CD14-positive monocyte (primary cell): Measurements from ENCODE around the gene OLFM1. TPM values are rescaled to one million over a fixed set of nuclear protein-coding genes. Genes with fewer than 3 reads are reported as not detected.

Experiments used
- DNase-seq, 3 donors: peaks; one replicate each; pipeline ENCODE4 v3.0.0-alpha.2; 2011 to 2022
- H2AFZ ChIP-seq: 2 replicates; pipeline ENCODE4 v1.6.0; 2012; ENCODE audit warnings: mild to moderate bottlenecking, low read depth, low read length, inconsistent platforms; ENCODE audit not compliant: insufficient read depth, poor library complexity, severe bottlenecking
- H3K27ac ChIP-seq, 2 donors: 1 replicate in 1 of 2; 2 replicates in 1 of 2; pipeline ENCODE4 v1.5.1; 2012 to 2013; ENCODE audit warnings: low read length in 2 of 2, control low read depth in 1 of 2, inconsistent platforms in 1 of 2, low read depth in 1 of 2, mild to moderate bottlenecking in 1 of 2
- H3K27me3 ChIP-seq, 2 donors: one replicate each; pipeline versions ENCODE4 v1.6.0 to v1.6.1; 2011 to 2013; ENCODE audit warnings: low read length in 2 of 2; ENCODE audit not compliant: control insufficient read depth in 2 of 2, insufficient read depth in 2 of 2
- H3K36me3 ChIP-seq, 2 donors: replicated peaks in 1 of 2; 1 replicate in 1 of 2; 2 replicates in 1 of 2; pipeline versions ENCODE4 v1.5.1 to v1.6.1; 2012 to 2013; ENCODE audit warnings: low read length in 2 of 2, control low read depth in 1 of 2, inconsistent platforms in 1 of 2, mild to moderate bottlenecking in 1 of 2; ENCODE audit not compliant: insufficient read depth in 2 of 2, control insufficient read depth in 1 of 2
- H3K4me1 ChIP-seq, 2 donors: 1 replicate in 1 of 2; 2 replicates in 1 of 2; pipeline versions ENCODE4 v1.5.1 to v1.6.1; 2012 to 2013; ENCODE audit warnings: low read length in 2 of 2, control low read depth in 1 of 2, inconsistent platforms in 1 of 2, mild to moderate bottlenecking in 1 of 2, moderate library complexity in 1 of 2; ENCODE audit not compliant: insufficient read depth in 2 of 2, control insufficient read depth in 1 of 2
- H3K4me2 ChIP-seq: replicated peaks from 2 replicates; pipeline ENCODE3; 2012; ENCODE audit warnings: low read length, moderate library complexity, mild to moderate bottlenecking; ENCODE audit not compliant: poor library complexity, severe bottlenecking; ENCODE audit errors: extremely low read depth
- H3K4me3 ChIP-seq, 3 experiments: fragments of 200-600 bp in 1 of 3; sonication (generic) in 1 of 3; replicated peaks in 1 of 3; 1 replicate in 2 of 3; 2 replicates in 1 of 3; pipeline ENCODE4 v1.5.1; 2011 to 2013; ENCODE audit warnings: low read length in 3 of 3, mild to moderate bottlenecking in 3 of 3, control low read depth in 2 of 3, low read depth in 2 of 3, inconsistent platforms in 1 of 3, moderate library complexity in 1 of 3
- H3K79me2 ChIP-seq: 2 replicates; pipeline ENCODE4 v1.6.0; 2012; ENCODE audit warnings: mild to moderate bottlenecking, control low read depth, inconsistent platforms, low read length, moderate library complexity; ENCODE audit not compliant: insufficient read depth
- H3K9ac ChIP-seq: 2 replicates; pipeline ENCODE4 v1.6.0; 2017; ENCODE audit warnings: low read length, mild to moderate bottlenecking; ENCODE audit not compliant: insufficient read depth, poor library complexity, severe bottlenecking
- H3K9me3 ChIP-seq, 2 donors: replicated peaks in 1 of 2; 1 replicate in 1 of 2; 2 replicates in 1 of 2; pipeline versions ENCODE4 v1.5.1 to v1.6.1; 2012 to 2013; ENCODE audit warnings: low read length in 2 of 2, control low read depth in 1 of 2; ENCODE audit not compliant: control insufficient read depth in 1 of 2, insufficient read depth in 1 of 2
- H4K20me1 ChIP-seq: 2 replicates; pipeline ENCODE4 v1.6.0; 2012; ENCODE audit warnings: mild to moderate bottlenecking, low read length, control low read depth, moderate library complexity; ENCODE audit not compliant: insufficient read depth
- H3K27ac Mint-ChIP-seq, 7 donors: one replicate each; pipeline ENCODE4 v1.8.0; 2020; ENCODE audit warnings: mild to moderate bottlenecking in 7 of 7, mixed read lengths in 7 of 7, moderate library complexity in 6 of 7, inconsistent platforms in 2 of 7
- H3K27me3 Mint-ChIP-seq, 3 donors: one replicate each; pipeline ENCODE4 v1.8.0; 2021 to 2022; ENCODE audit warnings: low read depth in 3 of 3, mild to moderate bottlenecking in 3 of 3, mixed read lengths in 3 of 3, moderate library complexity in 3 of 3, inconsistent platforms in 1 of 3
- H3K36me3 Mint-ChIP-seq, 2 donors: one replicate each; pipeline ENCODE4 v1.8.0; 2020; ENCODE audit warnings: mixed read lengths in 2 of 2, inconsistent platforms in 1 of 2, mild to moderate bottlenecking in 1 of 2
- H3K4me1 Mint-ChIP-seq: one replicate; pipeline ENCODE4 v1.8.0; 2020; ENCODE audit warnings: mild to moderate bottlenecking, mixed read lengths
- H3K4me3 Mint-ChIP-seq, 2 donors: one replicate each; pipeline ENCODE4 v1.8.0; 2020; ENCODE audit warnings: mild to moderate bottlenecking in 2 of 2, mixed read lengths in 2 of 2, moderate library complexity in 1 of 2
- H3K9me3 Mint-ChIP-seq, 7 donors: one replicate each; pipeline ENCODE4 v1.8.0; 2020 to 2022; ENCODE audit warnings: mixed read lengths in 7 of 7, mild to moderate bottlenecking in 6 of 7, moderate library complexity in 6 of 7, inconsistent platforms in 2 of 7
- CTCF ChIP-seq: fragments of 200-600 bp; IDR thresholded peaks from one replicate; pipeline ENCODE4 v1.8.0; 2022; ENCODE audit warnings: antibody characterized with exemption, mild to moderate bottlenecking
- WGBS: methylation state at CpG from one replicate; pipeline ENCODE4 v1.1.5; 2013; ENCODE audit warnings: missing lambda C conversion rate; ENCODE audit not compliant: insufficient coverage; 5-methylcytosine and 5-hydroxymethylcytosine counted together
- intact Hi-C, 2 donors: fragments of 100-400 bp; cut with micrococcal nuclease; formaldehyde crosslinking; loops; one replicate each; pipeline versions ENCODE4 v1.15.0 to v1.15.1; 2023
- polyA plus RNA-seq, 3 donors: library from polyadenylated mRNA; depleted of rRNA in 1 of 3; unstranded in 2 of 3; stranded (reverse) in 1 of 3; fragments of 300-500 nt in 2 of 3; fragments of >200 nt in 1 of 3; fragmentation: Illumina TruSeq in 2 of 3; gene quantifications; 1 replicate in 2 of 3; 2 replicates in 1 of 3; pipeline ENCODE4 v1.2.3, GENCODE V29; 2012 to 2021

OLFM1 gene
- polyA plus RNA-seq, 3 donors = 7.6 to 10.9 (median 9.4) TPM

DNA sequence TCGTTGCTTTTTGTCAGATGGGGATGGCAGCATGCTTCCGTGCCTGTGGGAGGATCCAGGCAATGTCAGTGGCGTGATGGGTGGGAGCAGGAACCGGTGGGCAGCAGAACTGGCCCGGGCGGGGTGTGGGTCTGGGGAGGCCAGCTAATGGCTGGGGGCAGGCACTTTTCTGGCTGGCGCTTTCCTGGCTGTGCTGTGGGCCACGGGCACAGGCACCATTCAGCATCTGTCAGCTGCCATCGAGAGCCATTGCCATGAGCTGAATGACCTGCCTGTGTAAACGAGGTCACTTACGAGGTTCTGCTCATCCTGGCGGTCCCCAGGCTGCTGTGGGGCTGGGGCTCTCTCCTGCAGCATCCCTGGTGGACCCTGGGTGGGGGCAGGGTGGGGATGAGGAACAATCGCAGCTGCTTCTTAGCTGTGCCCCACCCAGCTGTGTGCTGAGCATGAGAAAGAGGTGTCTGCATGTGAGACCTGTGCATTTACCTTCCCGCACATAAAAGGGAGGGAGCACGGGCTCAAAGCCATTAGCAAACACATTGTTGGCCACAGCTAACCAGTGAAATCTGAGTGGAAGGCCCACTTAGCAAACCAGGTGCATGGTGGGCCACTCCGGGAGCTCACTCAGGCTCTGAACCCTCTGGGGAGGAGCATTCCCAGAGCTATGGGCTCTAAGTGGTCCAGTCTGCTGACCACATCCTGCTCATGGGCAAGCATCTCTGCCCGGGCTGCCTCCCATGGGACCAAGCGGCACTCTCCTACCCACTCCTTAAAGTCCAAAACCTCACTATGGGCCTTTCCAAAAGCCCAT lies 41.3 kb upstream of the OLFM1 start:
- H3K9me3 ChIP-seq = no peaks in the 10 kb centered on the region
- no peak for TF ChIP-seq CTCF
- H3K36me3 ChIP-seq = no peaks in the 10 kb centered on the region
- 92% methylated on average over 16 of the region's 18 CpGs for WGBS
- no peaks in the 10 kb centered on the region for H3K79me2 ChIP-seq
- H3K9ac ChIP-seq = no peak overlapping the region
- Mint-ChIP-seq H3K4me3 (no peak overlapping the region), H3K9me3 (no peaks in the 10 kb centered on the region), H3K36me3 (no peaks in the 10 kb centered on the region), H3K27me3 (peaks cover 16 to 20% (median 17%) of the 10 kb centered on the region in 3 donors), H3K4me1 (peaks cover 4% of the 10 kb centered on the region), H3K27ac (no peak overlapping the region)
- DNase-seq = no peak
- H4K20me1 ChIP-seq = no peaks in the 10 kb centered on the region
- no peaks in the 10 kb centered on the region for H3K4me1 ChIP-seq
- no peak overlapping the region for H2AFZ ChIP-seq
- no peak overlapping the region for H3K4me3 ChIP-seq
- H3K4me2 ChIP-seq = no peak overlapping the region
- intact Hi-C loops = no loop called here
- no peak overlapping the region for H3K27ac ChIP-seq
- H3K27me3 ChIP-seq = no peaks in the 10 kb centered on the region

DNA sequence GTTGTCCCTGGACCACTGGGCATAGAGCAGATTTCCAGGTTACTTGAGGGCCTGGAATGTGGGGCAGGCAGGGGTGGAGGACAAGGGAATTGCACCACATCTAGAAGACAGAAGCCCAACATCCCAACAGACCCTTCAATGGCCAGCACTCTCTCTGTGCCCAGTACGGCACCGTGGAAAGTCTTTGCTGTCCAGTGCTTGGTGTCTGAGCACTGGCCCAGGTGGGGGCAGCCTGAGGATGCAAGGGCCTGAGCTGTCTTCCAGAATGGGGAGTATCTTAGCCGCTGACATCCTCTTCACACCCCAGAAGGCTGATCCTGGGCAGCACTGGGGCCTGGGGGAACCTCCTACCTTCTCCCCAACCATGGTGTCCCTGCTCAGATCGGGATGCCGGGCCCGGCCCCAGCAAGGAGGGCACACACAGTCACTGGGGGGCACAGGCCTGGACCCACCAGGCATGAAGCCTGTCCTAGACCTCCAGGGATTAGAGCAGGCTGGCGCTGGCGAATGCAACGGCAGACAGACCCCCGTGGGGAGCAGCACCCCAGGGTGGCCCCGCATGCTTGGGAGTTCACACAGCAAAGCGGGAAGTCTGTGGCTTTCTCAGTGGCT lies 40.6 kb upstream of the OLFM1 start:
- DNase-seq = no peak
- Histone ChIP-seq H3K4me2 (no peak overlapping the region), H3K4me3 (no peak overlapping the region), H3K9me3 (no peaks in the 10 kb centered on the region), H3K36me3 (no peaks in the 10 kb centered on the region), H4K20me1 (no peaks in the 10 kb centered on the region), H3K9ac (no peak overlapping the region), H3K27ac (no peak overlapping the region), H3K27me3 (no peaks in the 10 kb centered on the region), H2AFZ (no peak overlapping the region), H3K79me2 (no peaks in the 10 kb centered on the region), H3K4me1 (no peaks in the 10 kb centered on the region)
- Mint-ChIP-seq H3K9me3 (peaks cover 0 to 3% (median 0%) of the 10 kb centered on the region in 7 donors), H3K4me1 (peaks cover 4% of the 10 kb centered on the region), H3K36me3 (no peaks in the 10 kb centered on the region), H3K4me3 (no peak overlapping the region), H3K27ac (no peak overlapping the region), H3K27me3 (peaks cover 17 to 21% (median 17%) of the 10 kb centered on the region in 3 donors)
- WGBS = 78% methylated on average over 9 of the region's 12 CpGs
- TF ChIP-seq CTCF = no peak
- intact Hi-C loops = no loop called here
